Measurements from ENCODE around the gene PI4K2A.

PI4K2A gene

DNA sequence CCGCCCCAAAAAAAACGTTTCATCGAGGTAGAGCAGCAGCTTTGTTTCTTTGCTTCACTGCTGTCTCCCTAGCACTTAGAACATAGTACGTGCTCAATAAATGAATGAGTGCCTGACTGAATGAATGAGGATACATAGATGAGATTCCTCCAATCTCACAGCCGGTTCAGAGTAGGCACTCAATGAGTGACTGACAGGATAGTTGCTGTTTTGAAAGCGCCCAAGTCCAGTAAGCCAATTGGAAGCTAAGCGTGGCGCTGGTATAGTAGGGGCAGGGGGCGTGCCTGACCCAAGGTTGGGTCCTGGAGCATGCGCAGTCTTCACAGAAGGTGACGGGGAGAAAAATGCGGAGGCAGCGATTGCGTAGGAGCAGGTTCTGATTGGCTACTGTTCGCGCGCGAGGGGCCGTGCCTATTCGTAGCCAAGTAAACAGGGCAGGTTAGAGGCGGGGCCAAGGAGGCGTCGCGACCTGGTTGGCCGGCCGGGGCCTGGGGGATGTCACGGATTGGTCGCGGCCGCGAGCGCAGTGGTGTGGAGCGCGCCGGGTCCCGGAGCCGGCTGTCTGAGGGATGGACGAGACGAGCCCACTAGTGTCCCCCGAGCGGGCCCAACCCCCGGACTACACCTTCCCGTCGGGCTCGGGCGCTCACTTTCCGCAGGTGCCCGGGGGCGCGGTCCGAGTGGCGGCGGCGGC lies at the start of gene PI4K2A:
PI4K2A (plus strand) TSS at position 498 of the 694 bp plus-strand sequence; CDS start at position 570, 72 bp downstream.
- peak; percentile 100 for DNase-seq

DNA sequence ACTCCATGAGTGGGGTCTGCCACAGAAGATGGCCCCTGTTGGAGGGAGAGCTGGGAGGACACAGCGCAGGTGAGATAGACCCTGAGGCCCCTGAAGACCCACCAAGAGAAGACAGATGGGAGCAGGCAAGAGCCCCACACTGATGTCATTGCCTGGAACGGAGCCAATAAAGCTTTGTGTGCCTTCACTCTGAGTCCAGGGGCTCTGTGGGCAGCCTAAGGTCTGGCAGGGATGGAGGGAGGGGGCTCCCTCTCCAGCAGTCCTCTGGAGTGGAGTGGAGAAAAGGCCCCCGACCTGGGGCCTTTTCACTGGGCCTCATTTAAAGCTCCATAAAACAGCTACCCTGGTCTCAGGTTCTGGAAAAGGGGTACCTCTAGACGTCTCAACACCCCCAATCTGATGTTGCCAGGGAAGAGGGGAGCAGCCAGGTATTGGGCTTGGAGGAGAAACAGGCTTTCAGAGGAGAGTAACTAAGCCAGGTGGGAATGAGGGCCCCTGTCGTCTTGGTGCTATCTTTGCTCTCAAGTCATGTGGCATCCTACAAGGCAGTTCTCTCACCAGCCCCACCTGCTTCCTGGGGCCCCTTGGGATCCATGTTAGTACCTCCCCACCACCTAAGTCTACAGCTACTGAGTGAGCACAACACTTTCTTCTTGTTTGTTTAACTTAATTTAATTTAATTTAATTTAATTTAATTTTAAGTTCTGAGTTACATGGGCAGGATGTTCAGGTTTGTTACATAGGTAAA lies 49.5 kb upstream of the PI4K2A start:
- no peak for DNase-seq

DNA sequence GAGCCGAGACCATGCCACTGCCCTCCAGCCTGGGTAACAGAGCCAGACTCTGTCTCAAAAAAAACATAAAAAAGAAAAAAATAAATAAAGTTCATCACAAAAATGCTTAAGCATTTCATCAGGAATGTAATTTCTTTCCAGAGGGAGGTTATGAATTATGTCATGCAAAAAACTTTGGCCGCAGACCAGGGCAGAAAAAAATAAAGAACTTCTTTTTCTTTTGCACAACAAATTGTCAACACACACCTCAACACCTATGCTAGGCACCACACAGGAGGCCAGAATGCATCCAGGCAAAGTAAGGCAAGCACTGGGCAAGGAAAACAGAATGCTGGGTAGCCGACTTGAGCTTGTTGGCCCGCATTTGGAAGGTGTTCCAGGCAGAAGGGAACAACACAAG lies 47.0 kb upstream of the PI4K2A start:
- no peak for DNase-seq

DNA sequence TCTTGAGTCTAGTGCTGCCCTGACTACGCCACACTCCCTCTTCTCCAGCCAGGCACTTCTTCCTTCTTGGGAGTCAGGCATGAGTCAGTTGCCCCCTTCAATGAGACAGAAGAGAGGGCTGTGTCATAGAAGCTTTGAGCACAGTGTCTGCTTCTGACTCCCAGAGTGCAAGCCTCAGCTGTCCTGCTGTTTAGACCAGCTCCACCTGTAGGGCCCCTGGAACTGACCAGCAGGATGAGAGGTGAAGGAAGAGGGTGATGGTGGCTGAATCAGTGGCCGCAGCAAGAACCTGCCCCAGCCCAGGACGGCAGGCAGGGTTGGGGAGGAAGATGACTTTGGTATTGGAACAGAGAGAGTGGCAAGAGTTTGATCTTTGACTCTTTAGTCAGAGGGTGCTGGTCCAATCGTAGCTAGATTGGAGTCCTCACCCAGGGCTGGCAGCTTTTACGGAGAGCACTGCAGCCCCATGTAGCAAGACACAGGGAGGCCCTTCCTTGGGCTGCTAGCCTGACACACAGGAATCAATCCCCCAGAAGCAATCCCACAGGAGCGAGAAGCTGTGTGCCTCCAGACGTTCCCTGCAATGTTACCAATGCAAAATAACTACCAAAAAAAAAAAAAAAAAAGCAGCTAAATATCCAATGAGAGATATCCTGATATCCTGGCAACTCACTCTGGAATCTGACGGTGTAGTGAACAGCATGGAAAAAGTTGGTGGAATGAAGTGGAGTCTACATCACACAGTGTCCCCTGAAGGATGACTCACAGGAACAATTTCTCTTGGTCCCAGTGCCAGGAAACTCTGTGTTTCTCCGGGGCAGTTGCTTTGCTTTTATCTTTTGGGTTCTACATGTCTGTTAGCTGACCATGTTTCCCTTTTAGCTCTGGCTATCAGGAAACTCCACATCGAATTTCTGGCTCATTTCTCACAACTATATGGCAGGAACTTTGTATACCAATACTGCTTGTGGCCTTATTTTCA lies 44.1 kb upstream of the PI4K2A start:
- peak; percentile 87 for DNase-seq

GRCh38 chr10:97597778-97598177 lies 42.7 kb upstream of the PI4K2A start:
- DNase-seq, result no peak

- DNase-seq, result no peak
These were observed 41.8 kb upstream of the PI4K2A start for GRCh38 chr10:97598407-97599271.

DNA sequence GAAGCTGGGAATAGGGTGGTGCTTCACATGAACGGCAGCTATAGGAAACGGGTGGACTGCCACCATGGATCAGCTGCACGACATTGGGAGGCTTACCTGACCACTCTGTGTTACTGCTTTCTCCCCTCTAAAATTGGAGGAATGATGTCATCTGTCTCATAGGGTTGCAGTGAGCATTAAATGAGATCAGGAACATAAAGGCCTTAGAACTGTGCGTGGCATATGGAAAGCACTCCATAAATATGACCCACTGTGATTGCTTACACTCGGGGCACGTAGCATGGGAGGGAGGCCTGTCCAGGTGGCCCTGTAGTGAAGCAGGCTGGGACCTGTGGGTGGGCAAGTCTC lies 41.2 kb upstream of the PI4K2A start:
- no peak for DNase-seq

GRCh38 chr10:97600616-97601015 lies 39.9 kb upstream of the PI4K2A start:
- no peak for DNase-seq

DNA sequence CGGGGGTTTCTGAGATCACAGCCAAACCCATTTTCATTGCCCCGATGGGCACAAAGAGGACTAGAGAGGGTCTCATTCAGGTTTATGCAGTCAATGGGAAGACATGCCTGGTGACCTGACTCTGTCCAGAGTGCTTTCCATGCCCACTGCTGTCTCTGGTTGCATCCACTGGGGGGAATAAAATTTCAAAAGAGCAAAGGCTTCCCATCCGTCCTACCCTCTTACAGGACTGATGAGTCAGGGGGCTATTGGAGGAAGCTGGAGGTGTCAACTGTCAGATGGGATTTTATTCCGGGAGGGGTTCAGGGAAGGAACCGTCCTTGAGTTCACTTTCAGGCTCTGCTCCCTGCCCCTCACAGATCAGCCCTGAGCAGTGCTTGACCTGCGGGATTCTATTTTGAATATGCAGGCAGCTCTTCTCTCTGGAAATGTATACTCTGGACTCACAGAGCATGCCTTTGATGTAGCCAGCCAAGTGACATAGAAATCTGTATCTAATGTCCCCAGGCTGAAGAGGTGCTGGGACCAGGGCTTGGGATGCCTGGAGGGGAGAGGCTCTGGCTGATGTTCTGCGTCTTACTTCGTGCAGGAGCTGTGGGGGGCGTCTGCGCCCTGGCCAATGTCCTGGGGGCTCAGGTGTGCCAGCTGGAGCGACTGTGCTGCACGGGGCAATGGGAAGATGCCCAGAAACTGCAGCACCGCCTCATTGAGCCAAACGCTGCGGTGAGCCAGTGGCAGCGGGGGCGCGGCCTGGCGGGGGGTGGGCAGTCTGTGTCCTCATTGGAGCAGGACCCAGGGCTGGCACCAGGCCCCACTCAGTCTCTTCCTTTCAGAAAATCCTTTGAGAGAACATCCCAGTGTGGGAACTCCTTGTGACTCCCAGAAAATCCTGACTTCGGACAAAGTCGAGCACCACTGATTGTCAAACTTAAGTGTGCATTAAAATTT lies 38.9 kb upstream of the PI4K2A start:
- DNase-seq, result no peak

DNA sequence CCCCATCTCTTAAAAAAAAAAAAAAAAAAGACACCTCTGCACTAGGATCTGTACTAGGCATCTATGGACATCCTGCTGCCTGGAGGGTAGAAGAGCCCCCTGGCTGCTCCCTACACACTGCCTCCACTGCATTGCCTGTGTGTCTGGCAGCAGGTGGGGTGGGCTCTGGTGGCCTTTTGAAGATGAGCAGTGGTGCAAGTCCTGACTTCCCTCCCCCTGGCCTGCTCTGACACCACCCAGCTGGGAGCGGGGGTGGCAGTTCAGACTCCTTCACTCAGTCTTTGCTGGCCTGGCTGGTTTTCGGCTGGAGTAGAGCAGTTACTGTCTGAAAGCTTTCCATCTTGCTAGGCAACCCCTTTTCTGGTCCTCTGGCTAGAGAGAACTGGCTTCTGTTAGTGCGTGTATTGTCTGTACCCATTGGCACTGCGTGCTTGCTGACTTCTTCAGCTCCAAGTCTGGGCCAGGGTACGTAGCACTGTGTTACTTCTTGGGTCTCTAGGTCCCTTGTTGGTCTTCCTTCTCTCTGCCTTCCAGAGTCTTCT lies 33.3 kb upstream of the PI4K2A start:
- no peak for DNase-seq

- DNase-seq, result no peak
These were observed 31.4 kb upstream of the PI4K2A start for GRCh38 chr10:97608991-97609561.

DNA sequence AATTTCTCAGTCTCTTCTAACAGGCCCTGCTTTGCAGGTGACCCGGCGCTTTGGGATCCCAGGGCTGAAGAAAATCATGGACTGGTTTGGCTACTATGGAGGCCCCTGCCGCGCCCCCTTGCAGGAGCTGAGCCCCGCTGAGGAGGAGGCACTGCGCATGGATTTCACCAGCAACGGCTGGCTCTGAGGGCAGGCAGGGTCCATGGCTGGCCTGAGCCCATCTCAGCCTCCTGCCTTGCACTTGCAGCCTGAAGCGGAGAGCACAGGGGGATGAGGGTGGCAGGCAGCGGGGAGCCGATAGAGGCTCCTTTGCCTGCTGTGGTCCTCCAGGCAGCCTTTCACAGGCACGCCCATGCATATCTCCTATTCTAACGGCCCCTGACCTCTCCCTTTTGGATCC lies 29.0 kb upstream of the PI4K2A start:
- DNase-seq, result no peak

DNA sequence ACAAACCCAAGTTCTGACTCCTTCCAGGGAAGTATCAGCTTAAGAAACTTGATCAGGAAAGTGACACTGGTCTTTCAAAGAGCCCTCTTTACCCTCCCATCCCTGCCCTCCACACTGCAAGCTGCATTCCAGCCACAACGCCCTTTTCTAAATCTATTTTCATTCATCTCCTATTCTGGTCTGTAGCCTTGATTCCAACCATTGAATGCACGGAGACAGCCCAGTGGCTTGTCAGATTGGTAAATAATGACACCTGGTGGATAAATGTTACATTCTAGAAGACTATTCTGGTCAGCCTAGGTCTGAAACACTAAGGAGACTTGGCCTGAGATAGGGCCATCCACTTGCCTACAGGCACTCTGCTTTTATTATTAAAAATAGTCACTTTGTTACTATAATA lies 28.1 kb upstream of the PI4K2A start:
- peak; percentile 55 for DNase-seq

- DNase-seq, result no peak
These were observed 22.2 kb upstream of the PI4K2A start for GRCh38 chr10:97618285-97618684.

- no peak for DNase-seq
These were observed 21.7 kb upstream of the PI4K2A start for GRCh38 chr10:97618733-97619132.

- DNase-seq, result no peak
These were observed 17.2 kb upstream of the PI4K2A start for GRCh38 chr10:97623277-97623676.

DNA sequence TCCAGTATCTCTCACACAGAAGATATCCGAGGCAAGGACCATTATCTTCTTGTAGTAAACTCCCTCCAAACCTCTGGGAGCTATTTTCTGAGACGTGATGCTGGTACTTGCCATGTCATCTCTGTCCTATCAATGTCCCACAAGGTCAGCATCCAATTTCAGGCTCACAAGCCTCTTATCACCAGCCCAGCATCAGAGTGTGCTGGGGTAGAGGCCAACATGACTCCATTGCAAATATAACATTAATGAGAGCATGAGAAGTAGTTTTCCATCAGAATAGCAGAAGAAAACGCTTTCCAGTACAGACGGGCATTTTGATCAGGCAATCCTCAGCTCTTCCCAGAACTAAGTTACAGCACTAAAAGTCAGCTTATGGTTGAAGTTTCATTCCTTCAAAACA lies 12.7 kb upstream of the PI4K2A start:
- DNase-seq, result no peak

GRCh38 chr10:97628228-97628627 lies 12.2 kb upstream of the PI4K2A start:
- no peak for DNase-seq

DNA sequence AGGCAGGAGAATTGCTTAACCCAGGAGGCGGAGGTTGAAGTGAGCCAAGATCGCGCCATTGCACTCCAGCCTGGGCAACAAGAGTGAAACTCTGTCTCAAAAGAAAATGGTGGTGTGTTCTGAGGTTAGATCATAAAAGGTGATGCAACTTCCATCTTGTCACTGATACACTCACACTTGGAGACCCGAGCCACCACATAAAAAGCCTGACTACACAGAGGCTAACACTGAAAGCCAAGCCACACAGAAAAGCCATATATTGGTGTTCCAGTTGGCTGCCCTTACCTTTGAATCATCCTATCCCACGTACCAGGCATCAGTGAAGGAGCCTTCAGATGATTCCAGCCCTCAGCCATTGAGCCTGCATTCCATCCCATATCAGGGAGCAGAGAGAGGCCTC lies 11.2 kb upstream of the PI4K2A start:
- DNase-seq, result no peak

GRCh38 chr10:97631098-97631497 lies 9.4 kb upstream of the PI4K2A start:
- no peak for DNase-seq

All from EL (cell line).